ENCODE data around the gene RC3H1.
A peak's percentile ranks its signal among the peaks of the same experiment; 100 is the strongest.

Gene RC3H1

GRCh38 chr1:173889885-173890284, 132.3 kb downstream of the RC3H1 start:
- Histone ChIP-seq H4K91ac (ENCODE audit: low read depth, low read length) (no peak overlapping the region), H3K14ac (ENCODE audit: low read length) (no peak overlapping the region), H3K9ac (ENCODE audit: low read length) (no peak overlapping the region), H3K79me1 (ENCODE audit: low read length) (no peaks in the 10 kb centered on the region), H2BK12ac (ENCODE audit: low read length) (no peak overlapping the region), H4K12ac (ENCODE audit: low read depth, low read length) (no peak overlapping the region), H3K36me3 (ENCODE audit: control insufficient read depth in 1 of 2, insufficient read depth in 2 of 2, low read length in 2 of 2) (peaks cover 7 to 8% of the 10 kb centered on the region in 2 experiments), H3K27me3 (ENCODE audit: insufficient read depth, low read length) (no peaks in the 10 kb centered on the region), H3K4me1 (ENCODE audit: control insufficient read depth in 1 of 2, insufficient read depth in 2 of 2, low read length in 2 of 2) (no peaks in the 10 kb centered on the region), H2BK5ac (ENCODE audit: low read depth, low read length, poor library complexity) (no peak overlapping the region), H3K18ac (ENCODE audit: low read length) (no peak overlapping the region), H2AFZ (ENCODE audit: insufficient read depth, low read length, poor library complexity) (no peak overlapping the region), H3K9me3 (ENCODE audit: insufficient read depth, low read depth, low read length) (no peaks in the 10 kb centered on the region), H2BK120ac (ENCODE audit: insufficient read depth, low read length, poor library complexity) (no peak overlapping the region), H3K27ac (ENCODE audit: low read depth, low read length) (no peak overlapping the region), H3K4me2 (ENCODE audit: low read length) (no peak overlapping the region), H4K8ac (ENCODE audit: low read depth, low read length) (no peak overlapping the region), H3K4me3 (ENCODE audit: low read depth, low read length) (no peak overlapping the region), H3K79me2 (ENCODE audit: control insufficient read depth, insufficient read depth, low read length, poor library complexity) (no peaks in the 10 kb centered on the region), H2AK5ac (ENCODE audit: low read length) (no peak overlapping the region), H3K4ac (ENCODE audit: low read depth, low read length) (no peak overlapping the region), H3K23ac (ENCODE audit: low read length) (no peak overlapping the region)
- no CpG with 5 or more reads among the region's 2 CpGs for WGBS (ENCODE audit: extremely low coverage, insufficient coverage, insufficient read length)
- no peak for DNase-seq

GRCh38 chr1:173888749-173889148, 133.4 kb downstream of the RC3H1 start:
- Histone ChIP-seq H4K8ac (ENCODE audit: low read depth, low read length) (no peak overlapping the region), H2BK5ac (ENCODE audit: low read depth, low read length, poor library complexity) (no peak overlapping the region), H3K27me3 (ENCODE audit: insufficient read depth, low read length) (no peaks in the 10 kb centered on the region), H3K9ac (ENCODE audit: low read length) (no peak overlapping the region), H3K9me3 (ENCODE audit: insufficient read depth, low read depth, low read length) (no peaks in the 10 kb centered on the region), H2BK12ac (ENCODE audit: low read length) (no peak overlapping the region), H4K12ac (ENCODE audit: low read depth, low read length) (no peak overlapping the region), H4K91ac (ENCODE audit: low read depth, low read length) (no peak overlapping the region), H2AFZ (ENCODE audit: insufficient read depth, low read length, poor library complexity) (no peak overlapping the region), H2BK120ac (ENCODE audit: insufficient read depth, low read length, poor library complexity) (no peak overlapping the region), H3K23ac (ENCODE audit: low read length) (no peak overlapping the region), H3K79me2 (ENCODE audit: control insufficient read depth, insufficient read depth, low read length, poor library complexity) (no peaks in the 10 kb centered on the region), H3K36me3 (ENCODE audit: control insufficient read depth in 1 of 2, insufficient read depth in 2 of 2, low read length in 2 of 2) (peaks cover 7 to 8% of the 10 kb centered on the region in 2 experiments), H3K4me3 (ENCODE audit: low read depth, low read length) (no peak overlapping the region), H3K14ac (ENCODE audit: low read length) (no peak overlapping the region), H3K4ac (ENCODE audit: low read depth, low read length) (no peak overlapping the region), H2AK5ac (ENCODE audit: low read length) (no peak overlapping the region), H3K27ac (ENCODE audit: low read depth, low read length) (no peak overlapping the region), H3K4me2 (ENCODE audit: low read length) (no peak overlapping the region), H3K4me1 (ENCODE audit: control insufficient read depth in 1 of 2, insufficient read depth in 2 of 2, low read length in 2 of 2) (no peaks in the 10 kb centered on the region), H3K79me1 (ENCODE audit: low read length) (no peaks in the 10 kb centered on the region), H3K18ac (ENCODE audit: low read length) (no peak overlapping the region)
- no peak for DNase-seq

GRCh38 chr1:173887627-173888026, 134.5 kb downstream of the RC3H1 start:
- H3K4ac ChIP-seq (ENCODE audit: low read depth, low read length) = no peak overlapping the region
- no peak overlapping the region for H2BK12ac ChIP-seq (ENCODE audit: low read length)
- H3K4me2 ChIP-seq (ENCODE audit: low read length) = no peak overlapping the region
- H4K8ac ChIP-seq (ENCODE audit: low read depth, low read length) = no peak overlapping the region
- no peak overlapping the region for H4K91ac ChIP-seq (ENCODE audit: low read depth, low read length)
- H2BK5ac ChIP-seq (ENCODE audit: low read depth, low read length, poor library complexity) = no peak overlapping the region
- no peak overlapping the region for H2AK5ac ChIP-seq (ENCODE audit: low read length)
- H3K4me3 ChIP-seq (ENCODE audit: low read depth, low read length) = no peak overlapping the region
- no peak overlapping the region for H2AFZ ChIP-seq (ENCODE audit: insufficient read depth, low read length, poor library complexity)
- H3K27ac ChIP-seq (ENCODE audit: low read depth, low read length) = no peak overlapping the region
- no peaks in the 10 kb centered on the region for H3K9me3 ChIP-seq (ENCODE audit: insufficient read depth, low read depth, low read length)
- no peak overlapping the region for H3K23ac ChIP-seq (ENCODE audit: low read length)
- peak in 1 of 2 donors; percentile 60 for DNase-seq
- peaks cover 7 to 8% of the 10 kb centered on the region in 2 experiments for H3K36me3 ChIP-seq (ENCODE audit: control insufficient read depth in 1 of 2, insufficient read depth in 2 of 2, low read length in 2 of 2)
- no peak overlapping the region for H4K12ac ChIP-seq (ENCODE audit: low read depth, low read length)
- H3K79me2 ChIP-seq (ENCODE audit: control insufficient read depth, insufficient read depth, low read length, poor library complexity) = no peaks in the 10 kb centered on the region
- H3K79me1 ChIP-seq (ENCODE audit: low read length) = no peaks in the 10 kb centered on the region
- H3K4me1 ChIP-seq (ENCODE audit: control insufficient read depth in 1 of 2, insufficient read depth in 2 of 2, low read length in 2 of 2) = no peaks in the 10 kb centered on the region
- H3K14ac ChIP-seq (ENCODE audit: low read length) = no peak overlapping the region
- H3K9ac ChIP-seq (ENCODE audit: low read length) = no peak overlapping the region
- H3K27me3 ChIP-seq (ENCODE audit: insufficient read depth, low read length) = no peaks in the 10 kb centered on the region
- H3K18ac ChIP-seq (ENCODE audit: low read length) = no peak overlapping the region
- WGBS (ENCODE audit: extremely low coverage, insufficient coverage, insufficient read length) = no CpG with 5 or more reads among the region's 2 CpGs
- H2BK120ac ChIP-seq (ENCODE audit: insufficient read depth, low read length, poor library complexity) = no peak overlapping the region

GRCh38 chr1:173886746-173887611, 135.2 kb downstream of the RC3H1 start:
- Histone ChIP-seq H2BK12ac (ENCODE audit: low read length) (no peak overlapping the region), H3K4me3 (ENCODE audit: low read depth, low read length) (no peak overlapping the region)
- WGBS (ENCODE audit: extremely low coverage, insufficient coverage, insufficient read length) = no CpG with 5 or more reads among the region's 4 CpGs

More at GRCh38 chr1:173886746-173887611, 135.2 kb downstream of the RC3H1 start:
- no peak overlapping the region for H3K14ac ChIP-seq (ENCODE audit: low read length)
- no peaks in the 10 kb centered on the region for H3K79me1 ChIP-seq (ENCODE audit: low read length)
- no peaks in the 10 kb centered on the region for H3K4me1 ChIP-seq (ENCODE audit: control insufficient read depth in 1 of 2, insufficient read depth in 2 of 2, low read length in 2 of 2)
- H4K91ac ChIP-seq (ENCODE audit: low read depth, low read length) = no peak overlapping the region
- no peak for DNase-seq
- H3K9ac ChIP-seq (ENCODE audit: low read length) = no peak overlapping the region
- H3K36me3 ChIP-seq (ENCODE audit: control insufficient read depth in 1 of 2, insufficient read depth in 2 of 2, low read length in 2 of 2) = peaks cover 7 to 8% of the 10 kb centered on the region in 2 experiments
- H2BK5ac ChIP-seq (ENCODE audit: low read depth, low read length, poor library complexity) = no peak overlapping the region
- H3K79me2 ChIP-seq (ENCODE audit: control insufficient read depth, insufficient read depth, low read length, poor library complexity) = no peaks in the 10 kb centered on the region
- no peaks in the 10 kb centered on the region for H3K27me3 ChIP-seq (ENCODE audit: insufficient read depth, low read length)
- no peak overlapping the region for H4K12ac ChIP-seq (ENCODE audit: low read depth, low read length)
- H3K27ac ChIP-seq (ENCODE audit: low read depth, low read length) = no peak overlapping the region
- no peak overlapping the region for H3K23ac ChIP-seq (ENCODE audit: low read length)
- no peak overlapping the region for H2AK5ac ChIP-seq (ENCODE audit: low read length)
- H3K18ac ChIP-seq (ENCODE audit: low read length) = no peak overlapping the region
- H4K8ac ChIP-seq (ENCODE audit: low read depth, low read length) = no peak overlapping the region
- H3K4ac ChIP-seq (ENCODE audit: low read depth, low read length) = no peak overlapping the region
- no peak overlapping the region for H2BK120ac ChIP-seq (ENCODE audit: insufficient read depth, low read length, poor library complexity)
- H3K9me3 ChIP-seq (ENCODE audit: insufficient read depth, low read depth, low read length) = no peaks in the 10 kb centered on the region
- H2AFZ ChIP-seq (ENCODE audit: insufficient read depth, low read length, poor library complexity) = no peak overlapping the region
- no peak overlapping the region for H3K4me2 ChIP-seq (ENCODE audit: low read length)
